ENCODE data around the gene ROPN1B. TPM values are rescaled to one million over a fixed set of nuclear protein-coding genes. Genes with fewer than 3 reads are reported as not detected.
"Not testable (repeated sequence)": the region's sequence is repeated elsewhere in the genome, so short reads cannot be mapped to it uniquely, and the experiment has no call there.

The ROPN1B gene
- polyA plus RNA-seq, 1 experiment, result not detected

- ChIA-PET CTCF (no interaction called here), POLR2A (no interaction called here)
- Histone ChIP-seq H3K27ac (ENCODE audit: low read depth, low read length) (peak overlapping the region; percentile 80), H3K9me3 (ENCODE audit: control insufficient read depth, insufficient read depth, low read length) (peaks cover 3% of the 10 kb centered on the region; the same call in 1 of the 2 replicates), H3K4me3 (ENCODE audit: low read depth, low read length) (peak overlapping the region; percentile 78), H3K27me3 (ENCODE audit: control insufficient read depth, insufficient read depth, low read length) (no peaks in the 10 kb centered on the region)
- TF ChIP-seq CTCF (IDR thresholded peaks at IDR 0.05; ENCODE audit: low read depth, low read length), result no peak
- peak; percentile 70 for DNase-seq (ENCODE audit: low read depth, low spot score)
Observed at GRCh38 chr3:125990253-125990970, 21.4 kb downstream of the ROPN1B start.

GRCh38 chr3:125996751-125997150 is 27.8 kb downstream of the ROPN1B start:
- DNase-seq (ENCODE audit: low read depth, low spot score); CTCF ChIA-PET; POLR2A ChIA-PET; H3K4me3 ChIP-seq (ENCODE audit: low read depth, low read length); H3K27ac ChIP-seq (ENCODE audit: low read depth, low read length); H3K27me3 ChIP-seq (ENCODE audit: control insufficient read depth, insufficient read depth, low read length): not testable (repeated sequence)
- H3K9me3 ChIP-seq (ENCODE audit: control insufficient read depth, insufficient read depth, low read length), result peaks cover 12% of the 10 kb centered on the region

- ChIA-PET POLR2A (no interaction called here), CTCF (no interaction called here)
- no peak overlapping the region for H3K27ac ChIP-seq (ENCODE audit: low read depth, low read length)
- TF ChIP-seq CTCF (IDR thresholded peaks at IDR 0.05; ENCODE audit: low read depth, low read length), result no peak
- DNase-seq (ENCODE audit: low read depth, low spot score), result no peak
- H3K27me3 ChIP-seq (ENCODE audit: control insufficient read depth, insufficient read depth, low read length), result no peaks in the 10 kb centered on the region
- no peak overlapping the region for H3K4me3 ChIP-seq (ENCODE audit: low read depth, low read length)
- H3K9me3 ChIP-seq (ENCODE audit: control insufficient read depth, insufficient read depth, low read length), result peaks cover 7% of the 10 kb centered on the region
Observed at GRCh38 chr3:126002189-126002588, 33.2 kb downstream of the ROPN1B start.

- no peak for TF ChIP-seq CTCF (IDR thresholded peaks at IDR 0.05; ENCODE audit: low read depth, low read length)
- CTCF ChIA-PET, result no interaction called here
Observed at GRCh38 chr3:126003447-126004190, 34.6 kb downstream of the ROPN1B start.

GRCh38 chr3:126004217-126004616 is 35.2 kb downstream of the ROPN1B start:
- Histone ChIP-seq H3K27ac (ENCODE audit: low read depth, low read length) (no peak overlapping the region), H3K27me3 (ENCODE audit: control insufficient read depth, insufficient read depth, low read length) (no peaks in the 10 kb centered on the region), H3K4me3 (ENCODE audit: low read depth, low read length) (no peak overlapping the region), H3K9me3 (ENCODE audit: control insufficient read depth, insufficient read depth, low read length) (peaks cover 6% of the 10 kb centered on the region; the same call in 1 of the 2 replicates)
- TF ChIP-seq CTCF (IDR thresholded peaks at IDR 0.05; ENCODE audit: low read depth, low read length), result no peak
- POLR2A ChIA-PET, result no interaction called here
- CTCF ChIA-PET, result no interaction called here
- no peak for DNase-seq (ENCODE audit: low read depth, low spot score)

More at GRCh38 chr3:126003447-126004190, 34.6 kb downstream of the ROPN1B start:
- no peak for DNase-seq (ENCODE audit: low read depth, low spot score)
- POLR2A ChIA-PET, result no interaction called here
- no peak overlapping the region for H3K4me3 ChIP-seq (ENCODE audit: low read depth, low read length)
- H3K9me3 ChIP-seq (ENCODE audit: control insufficient read depth, insufficient read depth, low read length), result peaks cover 6% of the 10 kb centered on the region; the same call in 1 of the 2 replicates
- H3K27me3 ChIP-seq (ENCODE audit: control insufficient read depth, insufficient read depth, low read length), result no peaks in the 10 kb centered on the region
- no peak overlapping the region for H3K27ac ChIP-seq (ENCODE audit: low read depth, low read length)

Measured in AG04450 (cell line).